HCT116 (cell line): ENCODE results near the gene FARP1.

Experiments
- CEBPB ChIP-seq: IDR thresholded peaks from 2 replicates; pipeline ENCODE4 v1.6.1; 2012; ENCODE audit warnings: low read depth
- CTCF ChIP-seq, 3 experiments: fragments of 200-600 bp in 1 of 3; sonication (generic) in 1 of 3; IDR thresholded peaks in 2 of 3; conservative IDR thresholded peaks in 1 of 3; 2 replicates each; pipeline ENCODE4 v1.5.1; 2012 to 2017; ENCODE audit warnings: low read depth in 2 of 3, low read length in 2 of 3, antibody characterized with exemption in 1 of 3, borderline replicate concordance in 1 of 3, control low read depth in 1 of 3, mild to moderate bottlenecking in 1 of 3, mixed read lengths in 1 of 3, mixed run types in 1 of 3, moderate library complexity in 1 of 3; ENCODE audit not compliant: insufficient read depth in 1 of 3
- POLR2A ChIP-seq: IDR thresholded peaks from 2 replicates; pipeline ENCODE4 v1.7.0; 2011; ENCODE audit warnings: borderline replicate concordance; ENCODE audit not compliant: insufficient read depth, insufficient read length; ENCODE audit errors: extremely low read depth
- SP1 ChIP-seq: IDR thresholded peaks from 2 replicates; pipeline ENCODE4 v1.6.1; 2012; ENCODE audit warnings: low read depth
- YY1 ChIP-seq: IDR thresholded peaks from 2 replicates; pipeline ENCODE4 v1.6.1; 2011; ENCODE audit warnings: low read length, low read depth, moderate library complexity, mild to moderate bottlenecking; ENCODE audit not compliant: insufficient replicate concordance; ENCODE audit errors: extremely low read depth
- ZNF274 ChIP-seq: fragments of 200-500 bp; sonication (Bioruptor generic); IDR thresholded peaks from 2 replicates; pipeline ENCODE4 v1.6.1; 2014; ENCODE audit warnings: mild to moderate bottlenecking, low read depth, low read length, inconsistent platforms

GRCh38 chr13:98444381-98444780 is 301.5 kb downstream of the FARP1 start:
- TF ChIP-seq SP1 (no peak), CTCF (IDR thresholded peaks at IDR 0.05 in 2 of 3, conservative IDR thresholded peaks at IDR 0.05 in 1 of 3; ENCODE audit: borderline replicate concordance in 1 of 3, insufficient read depth in 1 of 3, low read depth in 2 of 3, low read length in 2 of 3) (no peak), POLR2A (no peak), YY1 (no peak), CEBPB (no peak), ZNF274 (no peak)
